HCT116 (cell line): ENCODE results near the gene NSRP1. TPM values are rescaled to one million over a fixed set of nuclear protein-coding genes. Genes with fewer than 3 reads are reported as not detected.

Source experiments
- ATAC-seq: fragments of 200-7000 bp; cut with Tn5 transposase; 2 replicates; pipeline ENCODE4 v1.9.1; 2020; ENCODE audit warnings: mild to moderate bottlenecking, moderate library complexity
- BruUV-seq: library from RNA; stranded (reverse); fragments of 400-500 nt; replicated peaks from 2 replicates; lab custom pipeline; 2021; lab: Mats Ljungman, UMichigan
- CTCF ChIA-PET: fragments of 300-600 bp; sonication (Branson Sonifier 250); formaldehyde crosslinking; loops from one replicate; lab custom pipeline; 2021; ENCODE audit warnings: antibody characterized with exemption; lab: Charles Lee
- POLR2A ChIA-PET: fragments of 300-600, 350-600 bp; sonication (Branson Sonifier 250); formaldehyde crosslinking; loops from one replicate; lab custom pipeline; 2021; ENCODE audit warnings: antibody characterized with exemption; lab: Charles Lee
- RAD21 ChIA-PET, 2 experiments: fragments of 300-600 bp; sonication (Branson Sonifier 250); formaldehyde crosslinking; loops; one replicate each; lab custom pipeline; 2023; ENCODE audit warnings: low total read pairs in 2 of 2; ENCODE audit not compliant: uncharacterized antibody in 2 of 2, unreplicated experiment in 2 of 2, low non-redundant PET in 1 of 2; lab: Charles Lee
- DNase-seq: peaks from one replicate; pipeline ENCODE4 v3.0.0-alpha.2; 2010; ENCODE audit warnings: low read depth, low spot score
- H2AFZ ChIP-seq: fragments of 200-600 bp; shearing (Covaris generic), sonication (generic); 2 replicates; pipeline ENCODE4 v1.6.1; 2017; ENCODE audit warnings: low read depth, mixed run types, mixed read lengths, antibody characterized with exemption, low read length; ENCODE audit not compliant: poor library complexity, severe bottlenecking
- H3K27ac ChIP-seq: 2 replicates; pipeline ENCODE4 v1.5.1; 2012; ENCODE audit warnings: low read depth, low read length
- H3K27me3 ChIP-seq: fragments of 200-600 bp; sonication (generic); 2 replicates; pipeline ENCODE4 v1.6.1; 2016; ENCODE audit warnings: mixed run types, low read length, mixed read lengths; ENCODE audit not compliant: insufficient read depth
- H3K36me3 ChIP-seq, 2 experiments: fragments of 200-500 bp in 1 of 2; fragments of 200-600 bp in 1 of 2; sonication (Bioruptor generic) in 1 of 2; sonication (generic) in 1 of 2; 2 replicates each; pipeline versions ENCODE4 v1.5.1 to v1.6.1; 2014 to 2016; ENCODE audit warnings: low read length in 2 of 2, inconsistent platforms in 1 of 2, mixed read lengths in 1 of 2, mixed run types in 1 of 2; ENCODE audit not compliant: insufficient read depth in 2 of 2, control insufficient read depth in 1 of 2
- H3K4me1 ChIP-seq, 2 experiments: fragments of 200-600 bp in 1 of 2; sonication (generic) in 1 of 2; 2 replicates each; pipeline versions ENCODE4 v1.5.1 to v1.6.1; 2012 to 2017; ENCODE audit warnings: low read length in 2 of 2, inconsistent platforms in 1 of 2, mild to moderate bottlenecking in 1 of 2, mixed read lengths in 1 of 2, mixed run types in 1 of 2, moderate library complexity in 1 of 2; ENCODE audit not compliant: insufficient read depth in 2 of 2, control insufficient read depth in 1 of 2
- H3K4me2 ChIP-seq: fragments of 200-600 bp; sonication (generic); 2 replicates; pipeline ENCODE4 v1.6.1; 2017; ENCODE audit warnings: mixed run types, low read length, mixed read lengths
- H3K4me3 ChIP-seq, 2 experiments: fragments of 200-600 bp in 1 of 2; sonication (generic) in 1 of 2; replicated peaks in 1 of 2; 2 replicates each; pipeline ENCODE4 v1.5.1; 2011 to 2016; ENCODE audit warnings: low read length in 2 of 2, control low read depth in 1 of 2, low read depth in 1 of 2, mild to moderate bottlenecking in 1 of 2, mixed read lengths in 1 of 2, mixed run types in 1 of 2
- H3K79me2 ChIP-seq: fragments of 200-600 bp; sonication (generic); 2 replicates; pipeline ENCODE4 v1.6.1; 2017; ENCODE audit warnings: mild to moderate bottlenecking, mixed run types, low read length, moderate library complexity, mixed read lengths; ENCODE audit not compliant: insufficient read depth
- H3K9ac ChIP-seq: fragments of 200-600 bp; sonication (generic); 2 replicates; pipeline ENCODE4 v1.6.1; 2016; ENCODE audit warnings: low read length, mixed read lengths
- H3K9me2 ChIP-seq: fragments of 200-600 bp; sonication (generic), shearing (Covaris generic); 2 replicates; pipeline ENCODE4 v1.6.1; 2017; ENCODE audit warnings: mixed run types, mild to moderate bottlenecking, moderate library complexity; ENCODE audit not compliant: insufficient read depth
- H3K9me3 ChIP-seq, 2 experiments: fragments of 200-500 bp in 1 of 2; fragments of 200-600 bp in 1 of 2; sonication (Bioruptor generic) in 1 of 2; sonication (generic) in 1 of 2; 2 replicates each; pipeline ENCODE4 v1.6.1; 2014 to 2017; ENCODE audit warnings: low read length in 2 of 2, mixed read lengths in 2 of 2, inconsistent platforms in 1 of 2, low read depth in 1 of 2, mild to moderate bottlenecking in 1 of 2, mixed run types in 1 of 2, moderate library complexity in 1 of 2; ENCODE audit not compliant: control insufficient read depth in 1 of 2, insufficient read depth in 1 of 2
- H4K20me1 ChIP-seq: fragments of 200-600 bp; sonication (generic), shearing (Covaris generic); 2 replicates; pipeline ENCODE4 v1.6.1; 2017; ENCODE audit warnings: mixed run types, mild to moderate bottlenecking, moderate library complexity; ENCODE audit not compliant: insufficient read depth
- CEBPB ChIP-seq: IDR thresholded peaks from 2 replicates; pipeline ENCODE4 v1.6.1; 2012; ENCODE audit warnings: low read depth
- FOSL1 ChIP-seq: IDR thresholded peaks from 2 replicates; pipeline ENCODE4 v1.6.1; 2012; ENCODE audit warnings: low read depth
- JUND ChIP-seq: IDR thresholded peaks from 2 replicates; pipeline ENCODE4 v1.6.1; 2012
- POLR2AphosphoS5 ChIP-seq: IDR thresholded peaks from 2 replicates; pipeline ENCODE4 v1.6.1; 2011; ENCODE audit warnings: mild to moderate bottlenecking, low read depth, low read length, moderate library complexity
- RAD21 ChIP-seq: IDR thresholded peaks from 2 replicates; pipeline ENCODE4 v1.6.1; 2012; ENCODE audit warnings: low read depth, mild to moderate bottlenecking
- SIN3A ChIP-seq: IDR thresholded peaks from 2 replicates; pipeline ENCODE4 v1.6.1; 2012; ENCODE audit warnings: low read depth
- TCF7L2 ChIP-seq: IDR thresholded peaks from 2 replicates; pipeline ENCODE4 v1.7.0; 2011; ENCODE audit warnings: borderline replicate concordance, inconsistent platforms; ENCODE audit not compliant: insufficient read depth, insufficient read length; ENCODE audit errors: extremely low read depth
- ZFX ChIP-seq: fragments of 450-650 bp; IDR thresholded peaks from 2 replicates; pipeline ENCODE4 v1.6.1; 2017
- intact Hi-C: fragments of 100-400 bp; cut with micrococcal nuclease; formaldehyde crosslinking; loops from 2 replicates; pipeline ENCODE4 v1.10.0; 2022
- total RNA-seq: library from RNA; stranded (reverse); gene quantifications from one replicate; pipeline ENCODE4 v1.2.1, GENCODE V29; 2021; ENCODE audit not compliant: unreplicated experiment
- TF ChIP-seq, protein P1 (sequence below), 3 experiments: fragments of 200-600 bp in 1 of 3; sonication (generic) in 1 of 3; IDR thresholded peaks in 2 of 3; conservative IDR thresholded peaks in 1 of 3; 2 replicates each; pipeline ENCODE4 v1.5.1; 2012 to 2017; ENCODE audit warnings: low read depth in 2 of 3, low read length in 2 of 3, antibody characterized with exemption in 1 of 3, borderline replicate concordance in 1 of 3, control low read depth in 1 of 3, mild to moderate bottlenecking in 1 of 3, mixed read lengths in 1 of 3, mixed run types in 1 of 3, moderate library complexity in 1 of 3; ENCODE audit not compliant: insufficient read depth in 1 of 3

Gene NSRP1
- total RNA-seq, 1 experiment from 2014 or later = 24.9 TPM

DNA sequence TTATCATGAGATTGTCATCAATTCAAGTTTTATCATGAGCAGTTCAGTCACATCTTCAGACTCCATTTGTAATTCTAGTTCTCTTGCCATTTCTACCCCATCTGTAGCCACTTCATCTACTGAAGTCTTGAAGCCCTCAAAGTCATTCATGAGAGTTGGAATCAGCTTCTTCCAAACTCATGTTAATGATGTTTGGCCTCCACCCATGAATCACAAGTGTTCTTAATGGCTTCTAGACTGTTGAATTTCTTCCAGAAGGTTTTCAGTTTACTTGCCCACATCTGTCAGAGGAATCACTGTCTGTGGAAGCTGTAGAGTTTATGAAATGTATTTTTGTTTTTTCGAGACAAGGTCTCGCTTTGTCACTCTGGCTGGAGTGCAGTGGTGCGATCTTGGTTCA is 16.0 kb downstream of the NSRP1 start:
- RAD21 ChIA-PET = interaction anchor here in 1 of 2 experiments (0.6 kb wide), 1 partner anchor 191 kb away, joined by 4 read pairs; no protein-coding TSS in a partner anchor
- BruUV-seq = no TSS peak
- peaks cover 97% of the 10 kb centered on the region for H3K79me2 ChIP-seq
- H3K4me2 ChIP-seq = no peak overlapping the region
- TF ChIP-seq, protein P1, sequence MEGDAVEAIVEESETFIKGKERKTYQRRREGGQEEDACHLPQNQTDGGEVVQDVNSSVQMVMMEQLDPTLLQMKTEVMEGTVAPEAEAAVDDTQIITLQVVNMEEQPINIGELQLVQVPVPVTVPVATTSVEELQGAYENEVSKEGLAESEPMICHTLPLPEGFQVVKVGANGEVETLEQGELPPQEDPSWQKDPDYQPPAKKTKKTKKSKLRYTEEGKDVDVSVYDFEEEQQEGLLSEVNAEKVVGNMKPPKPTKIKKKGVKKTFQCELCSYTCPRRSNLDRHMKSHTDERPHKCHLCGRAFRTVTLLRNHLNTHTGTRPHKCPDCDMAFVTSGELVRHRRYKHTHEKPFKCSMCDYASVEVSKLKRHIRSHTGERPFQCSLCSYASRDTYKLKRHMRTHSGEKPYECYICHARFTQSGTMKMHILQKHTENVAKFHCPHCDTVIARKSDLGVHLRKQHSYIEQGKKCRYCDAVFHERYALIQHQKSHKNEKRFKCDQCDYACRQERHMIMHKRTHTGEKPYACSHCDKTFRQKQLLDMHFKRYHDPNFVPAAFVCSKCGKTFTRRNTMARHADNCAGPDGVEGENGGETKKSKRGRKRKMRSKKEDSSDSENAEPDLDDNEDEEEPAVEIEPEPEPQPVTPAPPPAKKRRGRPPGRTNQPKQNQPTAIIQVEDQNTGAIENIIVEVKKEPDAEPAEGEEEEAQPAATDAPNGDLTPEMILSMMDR (IDR thresholded peaks at IDR 0.05 in 2 of 3, conservative IDR thresholded peaks at IDR 0.05 in 1 of 3; ENCODE audit: borderline replicate concordance in 1 of 3, insufficient read depth in 1 of 3, low read depth in 2 of 3, low read length in 2 of 3) = no peak
- TF ChIP-seq JUND (no peak), RAD21 (no peak), TCF7L2 (no peak), SIN3A (no peak), CEBPB (no peak), POLR2AphosphoS5 (no peak), FOSL1 (no peak), ZFX (no peak)
- TF ChIP-seq, all 23 proteins: peak for 0
- no peak overlapping the region for H3K9ac ChIP-seq
- peaks cover 23 to 24% of the 10 kb centered on the region in 2 experiments; a peak in 3 of 4 replicates for H3K36me3 ChIP-seq
- no peaks in the 10 kb centered on the region for H3K27me3 ChIP-seq
- intact Hi-C loops = no loop called here
- no peak overlapping the region for H2AFZ ChIP-seq
- DNase-seq (no peak), ATAC-seq (no peak)
- no peak overlapping the region for H3K27ac ChIP-seq
- CTCF ChIA-PET = no interaction called here
- POLR2A ChIA-PET = interaction anchor here (0.6 kb wide), 1 partner anchor 369 kb away, joined by 9 read pairs; no protein-coding TSS in a partner anchor
- peaks cover 24% of the 10 kb centered on the region; the same call in 1 of the 2 replicates for H4K20me1 ChIP-seq
- H3K4me3 ChIP-seq = no peak overlapping the region
- no peaks in the 10 kb centered on the region for H3K9me2 ChIP-seq
- H3K4me1 ChIP-seq = no peaks in the 10 kb centered on the region
- H3K9me3 ChIP-seq = no peaks in the 10 kb centered on the region
